Fibroblast of skin of abdomen (primary cell): ENCODE measurements around the gene CRACDL.
"Not testable (repeated sequence)": the region's sequence is repeated elsewhere in the genome, so short reads cannot be mapped to it uniquely, and the experiment has no call there.

Experiments used
- DNase-seq: peaks from one replicate; pipeline ENCODE4 v3.0.0-alpha.2; 2013

The CRACDL gene

GRCh38 chr2:98907966-98908905, 27.8 kb downstream of the CRACDL start:
- no peak for DNase-seq

DNA sequence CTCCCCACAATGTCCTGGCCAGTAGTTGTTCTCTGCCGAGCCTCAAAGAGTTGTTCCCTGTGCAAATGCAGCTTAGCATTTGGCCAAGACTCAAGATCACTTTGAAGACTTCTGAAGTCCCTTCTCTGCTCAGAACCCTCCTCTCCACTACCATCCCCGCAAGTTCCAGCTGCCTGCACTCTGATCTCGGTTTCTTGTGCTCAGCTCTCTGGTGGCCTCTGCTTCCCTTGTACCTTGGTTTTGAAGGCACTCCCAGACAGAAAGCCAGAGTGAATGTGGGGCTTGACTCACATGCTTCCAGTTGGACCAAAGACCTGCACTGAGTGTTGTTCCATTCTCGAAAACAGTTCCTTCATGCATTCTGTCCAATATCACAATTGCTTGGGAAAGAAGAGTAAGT, 28.6 kb downstream of the CRACDL start:
- no peak for DNase-seq

GRCh38 chr2:98903767-98904485, 32.1 kb downstream of the CRACDL start:
- no peak for DNase-seq

- DNase-seq: no peak
Observed at GRCh38 chr2:98903064-98903355, 33.0 kb downstream of the CRACDL start.

DNA sequence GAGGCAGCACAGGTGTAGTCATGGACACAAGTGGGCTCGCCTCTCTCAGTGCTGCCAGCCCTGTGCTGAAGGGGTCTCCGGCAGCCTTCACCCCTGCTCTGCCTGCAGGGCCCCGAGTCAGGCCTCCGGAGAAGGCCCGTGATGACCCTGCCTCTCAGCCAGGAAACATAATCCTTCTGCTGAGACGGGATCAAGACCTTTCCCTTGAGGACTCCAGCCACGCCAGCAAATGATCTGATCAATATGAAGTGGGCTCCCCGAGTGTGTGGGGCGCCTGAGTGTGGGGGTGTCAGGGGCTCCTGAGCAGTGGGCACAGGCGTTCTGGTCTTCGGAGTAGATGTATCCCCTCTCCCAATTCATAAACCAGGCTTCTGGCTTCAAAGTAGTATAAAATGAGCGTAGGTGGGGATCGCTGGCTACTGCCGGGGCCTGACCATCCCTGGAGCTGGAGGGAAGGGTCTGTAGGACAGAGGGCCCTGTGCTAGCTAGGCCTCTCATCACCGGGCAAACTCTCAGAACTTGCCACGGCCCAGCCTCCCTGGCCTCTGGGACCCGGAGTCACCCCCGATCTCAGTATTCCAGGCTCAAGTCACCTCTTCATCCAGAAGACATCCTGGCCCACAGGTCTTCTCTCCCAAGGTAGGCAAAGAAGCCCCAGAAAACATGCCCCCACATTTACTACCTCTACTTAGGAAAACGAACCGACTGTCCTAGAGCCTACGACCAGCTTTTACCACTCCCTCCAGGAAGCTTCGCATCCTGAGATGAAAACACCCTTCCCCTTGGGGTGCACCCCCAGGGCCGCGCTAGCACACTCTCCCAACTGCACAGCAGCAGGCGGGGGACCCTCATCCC, 33.6 kb downstream of the CRACDL start:
- DNase-seq: no peak

DNA sequence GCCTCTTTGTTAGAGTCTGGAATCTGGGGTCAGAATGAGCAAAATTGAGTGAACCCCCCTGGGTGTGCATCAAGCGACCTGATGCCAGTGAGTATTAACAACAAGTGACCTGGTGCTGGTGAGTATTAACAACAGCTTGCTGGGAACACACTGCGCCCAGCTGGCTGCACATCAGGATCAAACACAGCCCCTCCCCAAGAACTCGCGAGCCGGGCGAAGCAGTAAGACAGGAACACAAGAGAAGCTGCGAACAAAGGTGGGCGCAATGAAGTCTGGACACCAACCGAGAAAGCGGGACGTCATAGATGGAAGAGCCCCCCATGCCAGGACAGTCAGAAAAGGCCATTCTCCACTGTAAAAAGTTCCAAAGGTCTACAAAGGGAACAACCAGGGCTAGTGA, 34.3 kb downstream of the CRACDL start:
- no peak for DNase-seq

GRCh38 chr2:98901291-98901690, 34.7 kb downstream of the CRACDL start:
- no peak for DNase-seq

DNA sequence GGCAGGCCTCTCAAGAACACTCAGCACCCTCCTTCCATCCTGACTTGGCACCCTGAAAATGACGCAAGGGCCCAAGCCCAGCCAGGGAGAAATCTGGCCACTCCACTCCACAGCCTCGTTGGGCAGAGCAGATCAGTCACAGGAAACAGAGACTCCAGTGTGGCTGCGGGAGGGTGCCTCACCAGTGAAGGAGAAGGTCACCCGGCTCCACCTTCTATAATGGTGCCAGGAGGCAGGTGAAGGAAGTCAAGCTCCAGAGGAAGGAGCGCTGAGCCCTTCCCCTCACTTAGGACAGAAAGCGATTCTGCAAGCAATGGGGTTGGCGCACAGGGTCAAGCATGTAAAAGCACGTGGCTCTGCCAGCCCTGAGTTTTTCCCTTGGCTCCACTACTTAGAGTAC, 35.3 kb downstream of the CRACDL start:
- no peak for DNase-seq

- DNase-seq: not testable (repeated sequence)
Observed at GRCh38 chr2:98899703-98900078, 36.3 kb downstream of the CRACDL start.

- no peak for DNase-seq
Observed at GRCh38 chr2:98899041-98899702, 36.9 kb downstream of the CRACDL start.

- DNase-seq: no peak
Observed at GRCh38 chr2:98898423-98898841, 37.6 kb downstream of the CRACDL start.

- DNase-seq: no peak
Observed at GRCh38 chr2:98897746-98898145, 38.3 kb downstream of the CRACDL start.

GRCh38 chr2:98896944-98897343, 39.1 kb downstream of the CRACDL start:
- DNase-seq: no peak

GRCh38 chr2:98896416-98896815, 39.6 kb downstream of the CRACDL start:
- DNase-seq: no peak

DNA sequence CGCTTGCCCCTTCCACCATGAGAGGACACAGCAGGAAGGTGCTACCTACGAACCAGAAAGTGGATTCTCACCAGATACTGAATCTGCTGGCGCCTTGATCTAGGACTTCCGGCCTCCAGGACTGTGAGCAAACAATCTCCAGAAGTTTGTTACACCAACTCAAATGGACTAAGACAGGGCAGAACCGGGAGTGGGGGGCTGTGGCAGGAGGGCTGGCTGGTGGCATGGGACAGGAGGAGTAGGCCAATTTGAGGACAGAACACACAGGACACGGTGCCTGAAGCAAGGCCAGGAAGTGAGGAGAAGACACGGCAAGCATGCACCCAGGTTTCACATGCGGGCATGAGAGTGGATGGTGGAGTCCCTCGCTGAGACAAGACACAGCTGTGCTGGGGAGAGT, 40.1 kb downstream of the CRACDL start:
- DNase-seq: no peak

DNA sequence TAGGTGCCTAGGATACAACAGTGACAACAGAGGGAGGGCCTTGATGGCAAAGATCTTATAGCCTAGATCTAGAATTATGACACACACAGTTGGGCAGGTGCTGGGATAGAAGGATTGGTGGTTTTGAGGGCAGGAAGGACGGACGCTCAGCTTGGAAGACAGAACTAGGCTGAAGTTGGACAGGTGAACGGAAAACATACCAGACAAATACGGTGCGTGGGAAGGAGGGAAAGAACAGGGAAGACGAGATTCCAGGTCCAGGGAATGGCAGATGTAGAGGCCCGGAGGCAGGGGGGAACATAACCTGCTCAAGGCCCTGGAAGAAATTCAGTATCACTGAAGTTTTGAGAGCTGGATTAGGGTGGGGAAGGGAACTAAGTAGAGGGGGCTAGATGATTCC, 40.8 kb downstream of the CRACDL start:
- DNase-seq: no peak

DNA sequence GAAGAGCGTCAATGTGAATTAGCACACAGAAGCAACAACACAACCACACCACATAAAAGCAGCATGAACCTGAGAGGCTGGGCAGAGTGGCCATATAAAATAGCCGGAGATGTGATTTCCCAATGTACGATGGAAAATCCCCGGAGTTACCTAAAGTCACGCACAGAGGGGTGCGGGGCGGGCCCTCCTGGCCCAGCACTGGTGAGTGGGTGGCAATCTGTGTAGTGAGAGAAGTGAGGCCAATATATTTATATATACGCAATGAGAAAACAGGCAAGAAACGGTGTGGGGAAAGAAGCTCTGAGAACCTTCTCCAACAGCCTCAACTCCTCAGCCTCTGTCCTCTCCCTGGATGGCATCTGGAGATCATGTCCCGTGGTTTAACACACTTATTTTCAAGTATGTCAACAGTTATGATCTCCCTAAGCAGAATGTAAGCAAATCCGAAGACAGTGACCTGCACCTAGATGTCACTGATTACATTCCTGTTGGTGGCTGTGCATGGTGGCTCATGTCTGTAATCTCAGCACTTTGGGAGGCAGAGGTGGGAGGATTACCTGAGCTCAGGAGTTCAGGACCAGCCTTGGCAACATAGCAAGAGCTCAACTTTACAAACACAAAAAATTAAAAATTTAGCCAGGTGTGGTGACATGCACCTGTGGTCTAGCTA, 41.6 kb downstream of the CRACDL start:
- no peak for DNase-seq

- no peak for DNase-seq
Observed at GRCh38 chr2:98893911-98894321, 42.1 kb downstream of the CRACDL start.

GRCh38 chr2:98892871-98893270, 43.2 kb downstream of the CRACDL start:
- no peak for DNase-seq

DNA sequence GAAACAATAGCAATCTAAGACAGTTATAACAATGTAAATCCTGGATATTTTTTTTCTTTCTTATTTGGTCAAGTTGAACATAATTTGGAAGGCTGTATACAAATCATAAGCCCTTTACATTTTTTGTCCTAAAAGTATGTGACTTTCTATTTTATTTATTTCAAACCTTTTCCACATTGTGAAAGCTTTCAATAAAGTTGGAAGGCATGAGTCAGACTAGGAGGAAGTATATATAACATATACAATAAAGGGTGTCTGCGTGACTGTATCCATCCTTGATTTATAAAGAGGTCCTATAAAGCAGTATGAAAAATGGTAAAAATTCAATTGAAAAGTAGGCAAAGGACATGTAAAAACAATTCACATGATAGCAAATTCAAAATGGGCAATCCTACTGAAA, 44.4 kb downstream of the CRACDL start:
- no peak for DNase-seq

GRCh38 chr2:98886066-98886554, 49.9 kb downstream of the CRACDL start:
- DNase-seq: no peak

GRCh38 chr2:98884658-98885057, 51.4 kb downstream of the CRACDL start:
- DNase-seq: no peak
